HG02885 (cell line): ENCODE measurements around the gene CCDC87.
"Not testable (repeated sequence)": the region's sequence is repeated elsewhere in the genome, so short reads cannot be mapped to it uniquely, and the experiment has no call there.

Source experiments
- ATAC-seq: cut with Tn5 transposase; IDR thresholded peaks from one replicate; pipeline ENCODE4 v1.9.1; 2021; ENCODE audit warnings: mild to moderate bottlenecking; ENCODE audit not compliant: unreplicated experiment, poor library complexity

CCDC87 gene

DNA sequence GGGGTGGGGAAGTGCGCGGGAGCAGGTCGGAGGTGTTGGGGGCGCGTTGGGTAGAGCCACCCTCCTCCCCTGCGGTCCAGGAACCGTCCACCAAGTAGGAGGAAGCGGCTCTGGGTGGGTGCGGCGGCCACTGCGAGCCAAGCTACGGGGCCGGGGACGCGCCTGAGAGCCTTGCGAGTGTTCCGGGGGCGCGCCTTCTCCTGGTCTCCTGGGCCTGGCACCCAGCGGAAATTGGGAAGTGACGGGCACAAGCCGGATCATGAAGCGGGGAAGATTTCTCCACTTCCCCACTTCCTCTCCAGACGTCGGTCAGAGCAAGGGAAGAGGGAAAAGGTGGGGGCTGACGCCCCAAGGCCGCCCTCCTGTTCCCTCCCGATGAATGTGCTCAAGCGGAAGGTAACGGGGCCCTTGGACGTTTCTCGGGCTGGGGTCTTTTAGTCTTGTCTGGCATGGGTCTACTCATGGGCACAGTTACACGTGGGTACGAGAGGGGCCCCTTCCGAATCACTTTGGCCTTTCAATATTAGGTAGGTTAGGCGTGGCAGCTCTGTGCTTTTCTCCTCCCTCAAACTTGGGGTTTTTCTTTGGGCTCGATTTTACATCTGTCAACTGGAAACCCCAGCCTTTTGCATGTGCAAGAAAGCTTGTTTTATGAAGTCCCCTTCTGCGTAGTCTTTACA, 24.4 kb upstream of the CCDC87 start:
- no peak for ATAC-seq

DNA sequence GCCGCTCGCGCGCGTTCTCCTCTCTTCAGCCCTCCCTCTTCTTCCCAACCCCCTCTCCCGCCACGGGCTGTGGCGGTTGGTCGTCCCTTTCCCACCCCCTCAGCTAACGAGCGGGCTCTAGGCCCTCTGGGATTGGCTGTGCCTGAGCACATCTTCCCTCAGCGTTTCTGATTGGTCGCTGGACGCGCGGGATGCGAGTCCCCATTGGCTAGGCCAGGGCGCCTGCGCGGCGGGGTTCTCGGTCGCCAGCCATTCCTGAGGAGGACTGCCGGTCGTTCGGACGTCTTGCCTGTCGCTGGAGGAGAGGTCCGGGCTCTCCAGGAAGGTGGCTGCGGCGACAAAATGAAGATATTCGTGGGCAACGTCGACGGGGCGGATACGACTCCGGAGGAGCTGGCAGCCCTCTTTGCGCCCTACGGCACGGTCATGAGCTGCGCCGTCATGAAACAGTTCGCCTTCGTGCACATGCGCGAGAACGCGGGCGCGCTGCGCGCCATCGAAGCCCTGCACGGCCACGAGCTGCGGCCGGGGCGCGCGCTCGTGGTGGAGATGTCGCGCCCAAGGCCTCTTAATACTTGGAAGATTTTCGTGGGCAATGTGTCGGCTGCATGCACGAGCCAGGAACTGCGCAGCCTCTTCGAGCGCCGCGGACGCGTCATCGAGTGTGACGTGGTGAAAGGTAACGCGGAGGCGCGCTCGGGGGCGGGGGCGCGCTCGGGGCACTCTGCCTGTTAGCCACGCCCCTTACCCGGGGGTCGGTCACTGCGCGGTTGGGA, 23.7 kb upstream of the CCDC87 start, which contains the start of gene RBM14:
Gene RBM14, plus strand, starts transcription at position 252 of the 776 bp plus-strand sequence. Its CDS starts 91 bp downstream, at position 343.
- peak; percentile 91 for ATAC-seq

DNA sequence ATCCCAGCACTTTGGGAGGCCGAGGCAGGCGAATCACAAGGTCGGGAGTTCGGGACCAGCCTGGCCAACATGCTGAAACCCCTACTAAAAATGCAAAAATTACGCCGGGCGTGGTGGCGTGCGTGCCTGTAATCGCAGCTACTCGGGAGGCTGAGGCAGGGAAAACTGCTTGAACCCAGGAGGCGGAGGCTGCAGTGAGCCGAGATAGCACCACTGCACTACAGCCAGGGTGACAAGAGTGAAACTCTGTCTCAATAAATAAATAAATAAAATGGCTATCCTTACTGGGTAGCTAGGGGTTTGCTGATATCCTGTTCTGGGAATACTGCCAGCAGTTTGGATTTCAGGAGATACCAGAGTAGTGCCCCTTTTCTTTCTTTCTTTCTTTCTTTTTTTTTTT, 21.2 kb upstream of the CCDC87 start:
- ATAC-seq: no peak

DNA sequence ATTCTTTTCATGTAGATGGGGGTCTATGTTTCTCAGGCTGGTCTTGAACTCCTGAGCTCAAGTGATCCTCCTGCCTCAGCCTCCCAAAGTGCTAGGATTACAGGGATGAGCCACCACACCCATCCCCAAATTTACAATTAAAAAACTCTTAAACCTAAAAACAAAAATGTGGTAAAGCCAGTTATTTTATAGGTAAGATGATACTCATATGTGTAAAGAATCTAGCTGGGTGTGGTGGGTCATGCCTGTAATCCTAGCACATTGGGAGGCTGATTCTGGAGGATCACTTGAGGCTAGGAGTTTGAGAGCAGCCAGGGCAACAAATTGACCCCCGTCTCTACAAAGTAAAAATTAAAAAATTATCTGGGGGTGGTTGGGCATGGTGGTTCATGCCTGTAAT, 19.6 kb upstream of the CCDC87 start:
- no peak for ATAC-seq

DNA sequence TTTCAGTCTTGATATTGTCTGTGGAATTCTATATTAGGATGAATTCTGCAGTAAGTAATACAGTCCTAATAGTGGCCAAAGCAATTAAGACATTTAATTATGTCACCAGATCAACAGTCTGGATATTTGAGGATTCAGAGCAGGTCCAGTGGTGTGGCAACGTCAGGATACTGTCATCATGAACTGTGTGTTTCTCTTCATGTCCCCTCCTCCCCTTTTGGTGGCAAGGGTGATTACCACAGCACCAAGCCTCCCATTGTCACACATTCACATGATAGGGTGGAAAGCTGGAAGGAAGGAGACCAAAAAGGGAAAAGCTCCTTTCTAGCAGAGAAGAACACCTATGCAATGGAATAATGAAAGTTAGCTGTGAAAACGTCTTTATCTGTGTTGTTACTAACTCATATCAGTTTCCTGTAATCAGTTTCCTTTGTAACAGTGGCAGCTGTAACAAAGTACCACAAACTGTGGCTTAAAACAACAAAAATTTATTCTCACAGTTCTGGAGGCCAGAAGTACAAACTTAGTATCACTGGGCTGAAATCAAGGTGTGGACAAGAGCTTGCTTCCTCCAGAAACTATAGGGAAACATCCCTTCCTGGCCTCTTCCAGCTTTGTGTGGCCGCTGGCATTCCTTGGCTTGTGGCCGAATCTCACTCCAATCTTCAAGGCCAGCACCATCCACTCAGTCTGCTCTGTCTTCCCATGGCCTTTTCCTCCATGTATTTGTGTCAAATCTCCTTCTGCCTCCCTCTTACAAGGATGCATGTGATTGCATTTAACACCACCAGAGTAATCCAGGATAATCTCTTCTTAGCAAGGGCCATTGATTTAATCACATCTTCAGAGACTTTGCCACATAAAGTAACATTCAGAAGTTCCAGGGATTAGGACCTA, 17.1 kb upstream of the CCDC87 start:
- ATAC-seq: no peak

DNA sequence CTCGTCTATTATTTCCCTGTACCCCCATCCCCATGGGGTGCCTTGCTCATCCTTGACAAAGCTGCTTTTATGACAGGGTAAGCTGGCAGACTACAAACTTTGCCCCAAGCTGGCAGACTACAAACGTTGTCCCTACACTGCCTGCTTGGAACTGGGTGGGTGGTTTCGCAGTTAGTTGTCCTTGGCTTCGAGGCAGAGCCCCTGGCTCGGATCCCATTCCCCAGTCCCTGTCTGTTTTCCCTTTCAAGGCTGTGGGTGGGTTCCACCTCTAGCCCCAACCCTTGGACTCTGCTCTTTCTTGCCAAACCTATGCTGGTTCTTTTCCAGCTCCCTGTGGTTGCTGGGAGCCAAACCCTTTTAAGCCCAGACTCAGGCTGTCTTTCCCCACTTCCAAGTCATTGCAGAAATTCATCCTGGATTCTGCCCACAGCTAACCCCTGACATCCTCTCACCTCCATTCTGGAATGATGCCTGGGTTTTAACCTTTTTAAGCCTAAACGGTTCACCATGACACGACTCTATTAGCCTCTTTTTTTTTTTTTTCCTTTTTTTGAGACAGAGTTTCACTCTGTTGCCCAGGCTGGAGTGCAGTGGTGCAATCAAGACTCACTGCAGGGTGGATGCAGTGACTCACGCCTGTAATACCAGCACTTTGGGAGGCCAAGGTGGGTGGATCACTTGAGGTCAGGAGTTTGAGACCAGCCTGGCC, 14.4 kb upstream of the CCDC87 start:
- no peak for ATAC-seq

DNA sequence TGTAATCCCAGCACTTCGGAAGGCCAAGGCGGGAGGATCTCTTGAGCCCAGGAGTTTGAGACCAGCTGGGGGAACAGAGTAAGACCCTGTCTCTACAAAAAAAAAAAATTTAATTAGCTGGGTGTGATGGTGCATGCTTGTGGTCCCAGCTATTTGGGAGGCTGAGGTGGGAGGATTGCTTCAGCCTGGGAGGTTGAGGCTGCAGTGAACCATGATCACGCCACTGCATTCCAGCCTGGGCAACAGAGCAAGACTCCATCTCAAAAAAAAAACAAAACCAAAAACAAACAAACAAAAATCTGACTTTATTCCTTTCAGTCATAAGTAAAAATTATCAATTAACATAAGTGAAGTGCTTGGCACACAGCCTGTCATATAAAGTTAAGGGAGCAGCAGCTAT, 13.7 kb upstream of the CCDC87 start:
- ATAC-seq: not testable (repeated sequence)

DNA sequence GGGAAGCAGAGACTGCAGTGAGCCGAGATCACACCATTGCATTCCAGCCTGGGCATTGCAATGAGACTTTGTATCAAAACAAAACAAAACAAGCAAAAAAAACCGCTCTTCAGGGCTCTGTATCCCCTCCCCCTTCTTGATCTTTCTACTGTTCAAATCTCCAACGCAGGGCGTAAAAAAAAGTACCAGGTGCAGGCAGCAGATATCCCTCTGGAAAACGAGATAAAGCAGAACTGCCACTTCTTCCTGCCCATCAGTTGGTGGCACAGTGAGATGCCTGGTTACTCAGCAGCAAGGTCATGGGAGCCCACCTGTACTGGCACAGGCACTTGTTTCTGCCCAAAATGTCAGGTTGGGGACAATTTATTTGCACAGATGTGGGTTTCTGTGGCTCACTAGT, 11.3 kb upstream of the CCDC87 start:
- ATAC-seq: no peak

DNA sequence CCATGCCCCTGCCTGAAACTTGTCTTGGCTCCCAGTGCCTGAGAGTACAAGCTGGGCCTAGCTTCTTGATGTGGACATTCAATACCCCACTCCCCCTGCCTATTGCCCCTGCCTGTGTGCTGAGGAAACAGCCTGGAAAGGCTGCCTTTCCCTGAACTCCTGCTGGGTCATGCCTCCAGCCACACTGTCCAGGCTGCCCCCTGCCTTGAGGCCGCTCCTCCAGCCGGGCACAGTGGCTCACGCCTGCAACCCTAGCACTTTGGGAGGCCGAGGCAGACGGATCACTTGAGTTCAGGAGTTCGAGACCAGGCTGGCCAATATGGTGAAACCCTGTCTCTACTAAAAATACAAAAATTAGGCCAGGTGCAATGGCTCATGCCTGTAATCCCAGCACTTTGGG, 10.2 kb upstream of the CCDC87 start:
- no peak for ATAC-seq

DNA sequence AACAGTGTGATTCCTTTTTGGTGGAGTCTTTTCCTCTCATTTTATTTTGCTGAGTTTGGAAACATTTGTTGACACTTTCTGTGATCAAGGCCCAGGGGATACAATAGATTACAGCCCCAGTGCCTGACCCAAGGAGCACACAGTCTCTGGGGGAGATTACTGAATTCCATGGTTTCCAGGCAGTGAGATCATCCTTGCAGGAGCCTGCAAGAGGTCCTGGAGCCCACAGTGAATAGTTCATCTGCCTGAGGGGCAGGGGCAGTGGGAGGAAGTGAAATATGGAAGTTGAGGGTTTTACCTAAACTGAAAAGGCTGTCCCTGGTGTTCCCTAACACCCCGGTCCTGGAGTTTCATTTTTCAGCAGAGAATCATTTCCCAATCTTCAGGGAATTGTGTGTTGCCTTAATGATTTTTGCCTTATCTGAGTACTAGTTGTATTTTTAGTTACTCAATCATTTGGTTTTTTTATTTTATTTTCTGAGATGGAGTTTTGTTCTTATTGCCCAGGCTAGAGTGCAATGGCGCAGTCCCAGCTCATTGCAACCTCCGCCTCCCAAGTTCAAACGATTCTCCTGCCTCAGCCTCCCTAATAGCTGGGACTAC, 7.9 kb upstream of the CCDC87 start:
- ATAC-seq: no peak

DNA sequence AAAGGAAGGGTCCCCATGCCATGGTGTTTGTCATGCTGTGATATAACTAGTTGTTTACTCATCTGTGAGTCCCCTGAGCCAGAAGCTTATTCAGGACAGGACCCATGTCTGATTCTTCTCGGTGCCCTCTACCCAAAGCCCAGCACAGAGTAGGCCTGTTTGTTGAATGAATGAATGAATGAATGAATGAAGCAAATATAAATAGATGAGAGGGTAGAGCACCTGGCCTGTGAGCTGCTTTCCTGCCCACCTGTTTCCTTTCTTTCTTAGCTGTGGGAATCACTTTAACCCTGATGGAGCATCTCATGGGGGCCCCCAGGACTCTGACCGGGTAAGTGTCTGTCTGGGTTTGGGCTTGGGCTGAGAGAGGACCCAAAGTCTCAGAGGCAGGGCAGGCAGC, 7.4 kb upstream of the CCDC87 start:
- ATAC-seq: no peak

DNA sequence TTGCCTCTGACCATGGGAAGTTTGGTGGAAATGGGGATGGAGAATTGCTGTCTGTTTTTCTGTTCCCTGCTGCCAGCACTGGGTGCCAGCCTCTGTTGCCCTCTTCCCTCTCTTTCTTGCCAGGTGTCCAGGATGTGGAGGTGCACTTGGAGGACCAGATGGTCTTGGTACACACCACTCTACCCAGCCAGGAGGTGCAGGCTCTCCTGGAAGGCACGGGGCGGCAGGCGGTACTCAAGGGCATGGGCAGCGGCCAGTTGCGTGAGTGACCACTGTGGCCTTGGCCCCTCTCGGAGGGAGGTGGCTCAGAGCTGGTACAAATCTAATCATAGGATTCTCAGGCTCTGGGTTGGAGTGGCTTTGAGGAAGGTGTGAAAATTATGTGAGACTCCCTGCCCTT, 6.1 kb upstream of the CCDC87 start:
- ATAC-seq: no peak

DNA sequence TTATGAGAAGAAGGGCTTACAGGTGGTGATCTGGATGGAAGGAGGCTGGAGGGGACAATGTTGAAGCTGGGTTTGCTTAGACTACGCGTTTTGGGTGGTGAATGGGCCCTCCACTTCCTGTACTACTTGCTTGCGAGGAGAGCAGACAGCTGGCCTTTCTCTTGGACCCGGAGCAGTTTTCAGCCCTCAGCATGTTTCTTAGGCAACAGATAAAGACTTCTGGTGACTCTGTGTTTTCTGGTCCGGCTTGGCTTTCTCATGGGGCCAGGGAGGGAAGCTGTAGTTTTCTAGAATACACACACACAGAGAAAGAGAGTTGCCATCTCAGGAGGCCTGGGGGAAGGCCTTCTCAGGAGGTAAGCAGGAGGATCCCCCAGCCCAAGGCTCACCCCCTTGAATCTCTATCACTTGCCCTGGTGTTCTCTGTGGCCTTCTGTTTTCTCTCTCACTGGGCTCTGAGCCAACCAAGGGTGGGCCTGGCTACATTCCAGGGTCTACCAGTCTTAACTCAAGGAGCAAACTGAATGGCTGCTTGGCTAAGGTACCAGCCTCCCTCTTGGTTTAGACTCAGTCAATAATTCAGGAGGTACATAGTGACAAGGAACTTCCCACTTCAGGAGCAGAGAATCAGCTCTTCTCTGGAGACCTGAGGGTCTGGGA, 2.5 kb upstream of the CCDC87 start:
- no peak for ATAC-seq

DNA sequence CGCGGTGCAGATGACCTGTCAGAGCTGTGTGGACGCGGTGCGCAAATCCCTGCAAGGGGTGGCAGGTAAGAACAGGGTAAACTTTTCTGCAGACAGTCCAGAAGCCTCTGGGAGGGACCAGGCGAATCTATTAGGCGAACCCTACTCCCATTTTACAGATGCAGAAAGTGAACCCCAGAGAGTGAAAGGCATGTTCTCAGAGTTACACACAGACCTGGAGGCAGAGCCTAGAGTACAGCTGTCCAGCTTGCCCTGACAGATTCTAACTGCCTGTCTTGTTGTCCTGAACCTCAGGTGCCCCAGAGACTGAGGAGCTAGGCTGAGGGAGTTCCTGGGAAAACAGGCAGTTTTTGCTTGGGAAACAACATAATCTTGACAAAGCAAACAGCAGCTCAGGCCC, 787 bp upstream of the CCDC87 start:
- no peak for ATAC-seq

DNA sequence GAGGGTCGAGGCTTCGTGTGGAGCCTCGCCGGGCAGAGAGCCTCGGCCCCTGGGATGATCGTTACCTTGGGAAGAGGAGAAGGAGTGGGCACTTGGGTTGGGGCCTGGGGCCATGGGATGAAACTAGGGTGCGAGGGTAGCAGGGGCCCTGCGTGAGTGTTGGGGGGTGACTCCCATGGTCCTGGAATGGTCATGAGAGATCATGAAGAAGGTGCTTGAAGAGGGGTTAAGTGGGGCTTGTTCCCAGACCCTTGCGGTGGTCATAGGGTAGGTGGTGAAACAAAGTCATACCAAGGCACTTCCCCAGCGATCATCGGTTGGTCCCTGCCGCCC, 406 bp upstream of the CCDC87 start:
- ATAC-seq: no peak

DNA sequence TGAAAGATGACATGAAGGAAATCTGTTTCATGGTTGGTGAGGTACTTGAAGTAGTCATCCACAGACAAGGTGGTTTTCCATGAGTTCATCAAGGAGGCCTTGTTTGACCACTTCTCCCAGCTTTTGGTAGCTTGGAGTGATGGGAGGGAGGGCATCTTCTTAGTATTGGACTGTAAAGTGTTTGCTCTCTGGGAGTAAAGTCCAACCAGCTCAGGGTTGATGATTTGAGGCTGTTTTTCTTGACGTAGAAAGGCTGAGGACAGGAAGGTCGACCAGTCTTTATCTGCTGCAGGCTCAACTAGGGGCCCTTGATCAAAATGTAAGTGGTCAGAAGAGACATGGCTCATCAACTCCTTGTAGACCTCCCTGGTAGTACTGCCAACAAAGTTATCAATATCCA, 1.7 kb downstream of the CCDC87 start:
- ATAC-seq: no peak

DNA sequence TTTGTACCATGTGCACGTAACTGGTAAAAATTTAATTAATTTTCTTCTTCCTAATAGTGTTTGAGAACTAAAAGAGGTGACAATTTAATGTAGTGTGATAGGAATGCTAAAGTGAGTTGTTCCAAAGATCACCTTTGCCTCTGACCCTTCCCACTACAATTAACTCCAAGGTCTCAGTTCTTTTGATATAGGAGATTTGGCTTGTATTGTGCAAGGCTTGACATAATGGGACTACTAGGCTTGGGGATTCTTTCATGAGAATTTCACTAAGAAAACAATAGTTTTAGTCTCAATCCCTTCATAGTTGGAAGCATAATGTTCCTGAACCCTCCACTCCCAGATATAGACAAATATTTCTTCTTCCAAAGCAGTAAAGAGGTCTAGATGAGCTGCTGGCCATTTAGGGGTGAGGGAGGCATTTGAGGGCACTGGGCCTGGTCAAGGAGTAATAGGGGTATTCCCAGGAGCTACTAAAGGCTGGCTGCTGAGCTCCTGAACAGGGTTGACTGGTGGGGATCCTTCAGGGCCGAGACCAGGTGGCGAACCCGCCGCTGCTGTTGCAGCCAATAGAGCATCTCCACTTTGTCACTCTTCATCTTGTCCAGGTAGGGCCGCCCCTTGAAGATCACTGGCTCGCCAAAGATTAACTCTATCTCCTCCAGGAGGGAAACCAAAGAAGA, 2.7 kb downstream of the CCDC87 start:
- no peak for ATAC-seq

DNA sequence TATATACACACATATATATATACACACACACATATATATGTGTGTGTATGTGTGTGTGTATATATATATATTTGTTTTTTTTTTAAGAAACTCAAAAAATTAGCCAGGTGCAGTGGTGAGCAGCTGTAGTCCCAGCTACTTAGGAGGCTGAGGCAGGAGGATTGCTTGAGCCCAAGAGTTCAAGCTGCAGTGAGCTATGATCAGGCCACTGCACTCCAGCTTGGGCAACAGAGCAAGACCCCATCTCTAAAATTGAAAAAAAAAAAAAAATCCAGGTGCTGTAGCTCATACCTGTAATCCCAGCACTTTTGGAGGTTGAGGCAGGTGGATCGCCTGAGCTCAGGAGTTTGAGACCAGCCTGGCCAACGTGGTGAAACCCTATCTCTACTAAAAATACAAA, 3.5 kb downstream of the CCDC87 start:
- not testable (repeated sequence) for ATAC-seq

DNA sequence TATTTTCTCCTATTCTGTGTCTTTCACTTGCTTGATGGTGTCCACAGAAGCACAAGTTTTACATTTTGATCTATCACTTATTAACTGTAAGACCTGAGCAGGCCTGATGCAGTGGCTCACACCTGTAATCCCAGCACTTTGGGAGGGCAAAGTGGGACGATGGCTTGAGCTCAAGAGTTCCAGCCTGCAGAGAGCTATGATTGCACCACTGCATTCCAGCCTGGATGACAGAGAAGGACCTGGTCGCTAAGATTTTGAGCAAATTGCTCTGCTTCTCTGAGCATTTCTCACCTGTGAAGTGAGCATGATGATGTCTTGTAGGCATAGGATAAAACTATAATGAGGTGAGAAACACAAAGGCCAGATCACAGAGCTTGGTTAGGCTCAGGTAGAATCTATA, 6.7 kb downstream of the CCDC87 start:
- ATAC-seq: no peak
